Measurements from ENCODE around the gene CYP2J2. TPM values are rescaled to one million over a fixed set of nuclear protein-coding genes. Genes with fewer than 3 reads are reported as not detected.
"Not testable (repeated sequence)": the region's sequence is repeated elsewhere in the genome, so short reads cannot be mapped to it uniquely, and the experiment has no call there.

The CYP2J2 gene
- total RNA-seq, 3 donors from 2014 or later: 0.52 to 1.3 (median 1.1) TPM

GRCh38 chr1:59866462-59866861 lies 60.1 kb downstream of the CYP2J2 start:
- Mint-ChIP-seq H3K4me1 (ENCODE audit: low read depth) (no peaks in the 10 kb centered on the region), H3K27me3 (ENCODE audit: low read depth) (no peaks in the 10 kb centered on the region)

GRCh38 chr1:59857679-59858354 lies 68.8 kb downstream of the CYP2J2 start:
- H3K9me3 Mint-ChIP-seq: peaks cover 5% of the 10 kb centered on the region
- H3K36me3 Mint-ChIP-seq (ENCODE audit: insufficient read depth): peaks cover 19% of the 10 kb centered on the region
- DNase-seq (no peak), ATAC-seq (no peak)
- H3K4me3 Mint-ChIP-seq: no peak overlapping the region
- H3K27me3 Mint-ChIP-seq (ENCODE audit: low read depth): no peaks in the 10 kb centered on the region
- H3K4me1 Mint-ChIP-seq (ENCODE audit: low read depth): no peaks in the 10 kb centered on the region

More at GRCh38 chr1:59866462-59866861, 60.1 kb downstream of the CYP2J2 start:
- Mint-ChIP-seq H3K4me3 (no peak overlapping the region), H3K9me3 (no peaks in the 10 kb centered on the region), H3K36me3 (ENCODE audit: insufficient read depth) (peaks cover 19% of the 10 kb centered on the region)
- ATAC-seq (no peak), DNase-seq (no peak)

GRCh38 chr1:59856725-59857338 lies 69.7 kb downstream of the CYP2J2 start:
- DNase-seq: no peak

GRCh38 chr1:59855297-59855696 lies 71.3 kb downstream of the CYP2J2 start:
- not testable (repeated sequence) for H3K4me1 Mint-ChIP-seq (ENCODE audit: low read depth); ATAC-seq; H3K4me3 Mint-ChIP-seq; H3K9me3 Mint-ChIP-seq; H3K27me3 Mint-ChIP-seq (ENCODE audit: low read depth); DNase-seq
- H3K36me3 Mint-ChIP-seq (ENCODE audit: insufficient read depth): peaks cover 23% of the 10 kb centered on the region

More at GRCh38 chr1:59856725-59857338, 69.7 kb downstream of the CYP2J2 start:
- Mint-ChIP-seq H3K4me3 (no peak overlapping the region), H3K36me3 (ENCODE audit: insufficient read depth) (peaks cover 19% of the 10 kb centered on the region), H3K27me3 (ENCODE audit: low read depth) (no peaks in the 10 kb centered on the region), H3K4me1 (ENCODE audit: low read depth) (no peaks in the 10 kb centered on the region), H3K9me3 (peaks cover 5% of the 10 kb centered on the region)
- ATAC-seq: no peak

- ATAC-seq: no peak
- Mint-ChIP-seq H3K9me3 (peaks cover 5% of the 10 kb centered on the region), H3K36me3 (ENCODE audit: insufficient read depth) (peaks cover 31% of the 10 kb centered on the region), H3K4me3 (no peak overlapping the region), H3K4me1 (ENCODE audit: low read depth) (no peaks in the 10 kb centered on the region), H3K27me3 (ENCODE audit: low read depth) (no peaks in the 10 kb centered on the region)
- DNase-seq: no peak
These were observed 74.5 kb downstream of the CYP2J2 start for GRCh38 chr1:59852117-59852516.

- H3K36me3 Mint-ChIP-seq (ENCODE audit: insufficient read depth): peaks cover 36% of the 10 kb centered on the region
- ATAC-seq: no peak
- H3K4me1 Mint-ChIP-seq (ENCODE audit: low read depth): no peaks in the 10 kb centered on the region
- H3K9me3 Mint-ChIP-seq: no peaks in the 10 kb centered on the region
- no peak overlapping the region for H3K4me3 Mint-ChIP-seq
- H3K27me3 Mint-ChIP-seq (ENCODE audit: low read depth): no peaks in the 10 kb centered on the region
- no peak for DNase-seq
These were observed 79.7 kb downstream of the CYP2J2 start for GRCh38 chr1:59846895-59847282.

- Mint-ChIP-seq H3K9me3 (no peaks in the 10 kb centered on the region), H3K4me3 (no peak overlapping the region), H3K4me1 (ENCODE audit: low read depth) (no peaks in the 10 kb centered on the region), H3K27me3 (ENCODE audit: low read depth) (no peaks in the 10 kb centered on the region), H3K36me3 (ENCODE audit: insufficient read depth) (peaks cover 37% of the 10 kb centered on the region)
- DNase-seq (no peak), ATAC-seq (no peak)
These were observed 80.2 kb downstream of the CYP2J2 start for GRCh38 chr1:59846209-59846894.

- Mint-ChIP-seq H3K9me3 (no peaks in the 10 kb centered on the region), H3K4me1 (ENCODE audit: low read depth) (no peaks in the 10 kb centered on the region), H3K4me3 (no peak overlapping the region), H3K36me3 (ENCODE audit: insufficient read depth) (peaks cover 37% of the 10 kb centered on the region), H3K27me3 (ENCODE audit: low read depth) (no peaks in the 10 kb centered on the region)
- DNase-seq: no peak
- ATAC-seq: no peak
These were observed 81.5 kb downstream of the CYP2J2 start for GRCh38 chr1:59845091-59845490.

Other genes starting within 250 kb of the CYP2J2 start
- gene HOOK1, start 111.8 kb downstream of the CYP2J2 start, total RNA-seq: 1 to 10 TPM; 4.1 to 9.2 (median 6.9) TPM
- gene C1orf87, start 147.0 kb upstream of the CYP2J2 start, total RNA-seq: not detected